Nephron progenitor cell (in vitro differentiated cells): Measurements from ENCODE around the gene ARSA.
"Not testable (repeated sequence)": the region's sequence is repeated elsewhere in the genome, so short reads cannot be mapped to it uniquely, and the experiment has no call there.

ENCODE experiments used
- DNase-seq: peaks from one replicate; pipeline ENCODE4 v3.0.0; 2021
- H3K27ac Mint-ChIP-seq: 2 replicates; pipeline ENCODE4 v1.8.0; 2021; ENCODE audit warnings: mild to moderate bottlenecking, moderate library complexity, mixed read lengths
- H3K27me3 Mint-ChIP-seq: 2 replicates; pipeline ENCODE4 v1.8.0; 2021; ENCODE audit warnings: mild to moderate bottlenecking, low read depth, mixed read lengths; ENCODE audit not compliant: poor library complexity
- H3K36me3 Mint-ChIP-seq: 2 replicates; pipeline ENCODE4 v1.8.0; 2021; ENCODE audit warnings: low read depth, mixed read lengths
- H3K4me1 Mint-ChIP-seq: 2 replicates; pipeline ENCODE4 v1.8.0; 2021; ENCODE audit warnings: mixed read lengths
- H3K4me3 Mint-ChIP-seq: 2 replicates; pipeline ENCODE4 v1.8.0; 2021; ENCODE audit warnings: mild to moderate bottlenecking, moderate library complexity, mixed read lengths
- H3K9me3 Mint-ChIP-seq: 2 replicates; pipeline ENCODE4 v1.8.0; 2021; ENCODE audit warnings: mild to moderate bottlenecking, moderate library complexity, mixed read lengths
- TF ChIP-seq, protein P1 (sequence below): fragments of 200-600 bp; sonication (generic); IDR thresholded peaks from 2 replicates; pipeline ENCODE4 v1.5.0; 2021; ENCODE audit warnings: antibody characterized with exemption

The ARSA gene

DNA sequence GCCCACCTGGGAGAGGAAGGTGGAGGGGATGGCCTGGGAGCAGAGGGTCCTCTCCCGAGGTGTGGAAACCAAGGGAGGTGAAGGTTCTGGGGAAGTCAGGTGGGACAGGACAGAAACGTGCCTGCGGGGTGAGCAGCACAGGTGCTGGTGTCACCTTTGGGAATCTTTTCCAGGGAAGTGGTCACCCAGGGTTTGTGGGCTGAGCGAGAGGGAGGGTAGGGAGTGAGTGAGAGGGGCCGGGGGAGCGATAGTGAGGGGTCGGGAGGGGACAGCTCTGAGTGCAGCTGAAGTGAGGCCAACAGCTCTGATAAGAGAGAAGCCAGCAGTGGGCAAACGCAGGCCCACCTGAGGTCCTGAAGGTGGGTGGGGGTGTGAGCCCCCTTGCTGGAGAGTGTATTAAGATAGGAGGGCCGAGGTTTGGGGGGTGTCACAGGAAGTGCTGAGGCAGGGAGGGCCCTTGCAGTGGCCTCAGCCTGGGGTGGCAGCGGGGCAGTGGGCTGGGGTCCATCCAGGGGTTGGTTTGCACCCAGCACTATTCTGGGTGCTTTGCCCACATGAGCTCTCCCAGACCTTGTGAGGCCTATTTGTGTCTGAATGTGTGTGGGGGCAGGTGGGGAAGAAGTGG is 43.1 kb upstream of the ARSA start:
- Mint-ChIP-seq H3K27ac (peak overlapping the region; percentile 21), H3K9me3 (no peaks in the 10 kb centered on the region), H3K4me1 (peaks cover 37% of the 10 kb centered on the region), H3K27me3 (peaks cover 14% of the 10 kb centered on the region), H3K4me3 (no peak overlapping the region), H3K36me3 (no peaks in the 10 kb centered on the region)
- TF ChIP-seq, protein P1, sequence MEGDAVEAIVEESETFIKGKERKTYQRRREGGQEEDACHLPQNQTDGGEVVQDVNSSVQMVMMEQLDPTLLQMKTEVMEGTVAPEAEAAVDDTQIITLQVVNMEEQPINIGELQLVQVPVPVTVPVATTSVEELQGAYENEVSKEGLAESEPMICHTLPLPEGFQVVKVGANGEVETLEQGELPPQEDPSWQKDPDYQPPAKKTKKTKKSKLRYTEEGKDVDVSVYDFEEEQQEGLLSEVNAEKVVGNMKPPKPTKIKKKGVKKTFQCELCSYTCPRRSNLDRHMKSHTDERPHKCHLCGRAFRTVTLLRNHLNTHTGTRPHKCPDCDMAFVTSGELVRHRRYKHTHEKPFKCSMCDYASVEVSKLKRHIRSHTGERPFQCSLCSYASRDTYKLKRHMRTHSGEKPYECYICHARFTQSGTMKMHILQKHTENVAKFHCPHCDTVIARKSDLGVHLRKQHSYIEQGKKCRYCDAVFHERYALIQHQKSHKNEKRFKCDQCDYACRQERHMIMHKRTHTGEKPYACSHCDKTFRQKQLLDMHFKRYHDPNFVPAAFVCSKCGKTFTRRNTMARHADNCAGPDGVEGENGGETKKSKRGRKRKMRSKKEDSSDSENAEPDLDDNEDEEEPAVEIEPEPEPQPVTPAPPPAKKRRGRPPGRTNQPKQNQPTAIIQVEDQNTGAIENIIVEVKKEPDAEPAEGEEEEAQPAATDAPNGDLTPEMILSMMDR: no peak
- no peak for DNase-seq

DNA sequence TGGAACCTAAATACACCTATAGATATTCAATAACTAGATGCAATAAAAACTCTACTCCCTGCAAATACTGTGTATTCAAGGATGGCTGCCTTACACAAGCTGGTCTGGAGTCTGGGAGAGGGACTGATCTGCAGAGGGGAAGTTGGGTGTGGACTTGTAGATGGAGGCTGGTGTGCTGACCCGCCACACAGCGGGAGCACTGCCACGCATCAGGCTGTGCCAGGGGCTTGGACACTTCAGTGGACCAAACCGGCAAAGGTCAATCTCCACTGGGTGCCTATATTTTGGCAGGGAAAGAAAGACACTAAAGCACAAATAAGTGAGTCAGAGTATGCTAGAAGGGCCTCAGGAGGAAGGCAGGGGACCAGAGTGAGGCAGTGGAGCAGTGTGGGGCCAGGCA is 42.6 kb upstream of the ARSA start:
- peaks cover 10% of the 10 kb centered on the region for H3K27me3 Mint-ChIP-seq
- no peaks in the 10 kb centered on the region for H3K9me3 Mint-ChIP-seq
- H3K4me1 Mint-ChIP-seq: peaks cover 36% of the 10 kb centered on the region
- DNase-seq: no peak
- no peaks in the 10 kb centered on the region for H3K36me3 Mint-ChIP-seq
- TF ChIP-seq, protein P1: no peak
- H3K27ac Mint-ChIP-seq: peak overlapping the region; percentile 85
- H3K4me3 Mint-ChIP-seq: no peak overlapping the region

DNA sequence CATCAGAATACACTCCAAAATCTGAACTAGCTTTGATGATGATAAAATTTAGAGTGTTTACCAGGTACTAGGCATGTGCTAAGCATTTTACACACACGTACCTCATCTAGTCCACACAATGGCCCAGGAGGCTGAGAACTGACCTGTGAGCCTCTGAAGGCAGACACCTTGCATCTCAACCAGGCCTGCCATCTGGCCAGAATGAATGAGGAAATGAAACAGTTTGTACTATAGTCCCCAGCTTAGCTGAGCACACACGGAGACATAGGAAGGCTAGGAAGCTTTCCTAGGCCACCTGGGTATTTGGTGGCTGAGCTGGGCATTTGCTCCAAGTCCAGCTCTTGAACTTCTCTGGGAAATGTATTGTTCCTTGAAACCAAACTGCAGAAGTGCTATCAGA is 37.8 kb upstream of the ARSA start:
- TF ChIP-seq, protein P1: no peak
- H3K27me3 Mint-ChIP-seq: peaks cover 10% of the 10 kb centered on the region

DNA sequence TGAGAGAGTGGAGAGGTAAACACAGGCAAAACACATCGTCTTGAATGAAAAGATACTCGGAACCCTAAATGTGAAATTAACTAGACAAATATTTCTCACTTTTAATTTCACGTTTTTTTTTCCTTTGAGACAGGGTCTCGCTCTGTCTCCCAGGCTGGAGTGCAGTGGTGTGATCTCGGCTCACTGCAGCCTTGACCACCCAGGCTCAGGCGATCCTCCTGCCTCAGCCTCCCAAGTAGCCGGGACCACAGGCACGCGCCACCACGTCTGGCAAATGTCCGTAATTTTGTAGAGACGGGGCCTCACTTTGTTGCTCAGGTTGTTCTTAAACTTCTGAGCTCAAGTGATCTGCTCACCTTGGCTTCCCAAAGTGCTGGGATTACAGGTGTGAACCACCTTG is 37.3 kb upstream of the ARSA start:
- H3K36me3 Mint-ChIP-seq: peaks cover 3% of the 10 kb centered on the region
- peaks cover 10% of the 10 kb centered on the region for H3K9me3 Mint-ChIP-seq

More for the DNA sequence above, 37.8 kb upstream of the ARSA start:
- H3K9me3 Mint-ChIP-seq: peaks cover 5% of the 10 kb centered on the region
- DNase-seq: no peak
- no peak overlapping the region for H3K4me3 Mint-ChIP-seq
- no peaks in the 10 kb centered on the region for H3K36me3 Mint-ChIP-seq
- H3K27ac Mint-ChIP-seq: peak overlapping the region; percentile 95
- H3K4me1 Mint-ChIP-seq: peaks cover 13% of the 10 kb centered on the region

DNA sequence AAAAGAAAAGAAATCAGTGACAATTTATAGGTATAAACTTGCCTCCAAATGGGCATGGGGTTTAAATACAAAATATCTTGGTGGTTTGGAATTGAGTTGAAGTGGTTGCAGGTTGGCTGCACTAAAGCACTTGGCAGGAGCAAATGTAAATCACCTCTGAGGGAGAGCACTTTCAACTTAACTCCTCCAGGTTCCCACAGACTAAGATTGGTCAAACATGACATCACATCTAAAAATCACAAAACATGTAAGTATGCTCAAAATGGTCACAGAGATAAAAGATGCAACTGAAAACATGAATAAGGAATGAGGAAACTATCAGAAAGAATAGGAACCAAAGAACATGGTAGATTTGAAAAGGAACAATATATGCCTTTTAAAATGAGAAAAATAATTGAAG is 32.4 kb upstream of the ARSA start:
- H3K36me3 Mint-ChIP-seq: peaks cover 4% of the 10 kb centered on the region
- H3K27ac Mint-ChIP-seq: no peak overlapping the region
- no peak for DNase-seq
- no peak overlapping the region for H3K4me3 Mint-ChIP-seq
- H3K27me3 Mint-ChIP-seq: peaks cover 2% of the 10 kb centered on the region
- H3K9me3 Mint-ChIP-seq: peaks cover 21% of the 10 kb centered on the region
- TF ChIP-seq, protein P1: no peak
- peaks cover 17% of the 10 kb centered on the region for H3K4me1 Mint-ChIP-seq

More for the DNA sequence above, 37.3 kb upstream of the ARSA start:
- peaks cover 8% of the 10 kb centered on the region for H3K4me1 Mint-ChIP-seq
- H3K27me3 Mint-ChIP-seq: peaks cover 10% of the 10 kb centered on the region
- H3K4me3 Mint-ChIP-seq: no peak overlapping the region
- TF ChIP-seq, protein P1: no peak
- H3K27ac Mint-ChIP-seq: no peak overlapping the region
- DNase-seq: no peak

DNA sequence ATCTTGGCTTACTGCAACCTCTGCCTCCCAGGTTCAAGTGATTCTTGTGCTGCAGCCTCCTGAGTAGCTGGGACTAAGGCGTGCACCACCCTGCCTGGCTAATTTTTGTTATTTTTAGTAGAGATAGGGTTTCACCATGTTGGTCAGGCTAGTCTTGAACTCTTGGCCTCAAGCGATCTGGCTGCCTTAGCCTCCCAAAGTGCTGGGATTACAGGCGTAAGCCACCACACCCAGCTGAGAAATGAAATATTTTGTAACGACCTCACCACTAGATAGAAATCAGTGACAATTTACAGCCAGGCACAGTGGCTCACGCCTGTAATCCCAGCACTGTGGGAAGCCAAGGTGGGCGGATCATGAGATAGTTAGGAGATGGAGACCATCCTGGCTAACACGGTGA is 31.8 kb upstream of the ARSA start:
- H3K27me3 Mint-ChIP-seq, DNase-seq, H3K27ac Mint-ChIP-seq, H3K4me3 Mint-ChIP-seq, H3K36me3 Mint-ChIP-seq: not testable (repeated sequence)
- H3K9me3 Mint-ChIP-seq: peaks cover 22% of the 10 kb centered on the region
- H3K4me1 Mint-ChIP-seq: peaks cover 18% of the 10 kb centered on the region
